A549 (cell line): Measurements from ENCODE around the gene UCP3. TPM values are rescaled to one million over a fixed set of nuclear protein-coding genes. Genes with fewer than 3 reads are reported as not detected.

ENCODE experiments used
- ATAC-seq, 2 experiments: fragments of 200-7000 bp in 1 of 2; fragments of >200 bp in 1 of 2; cut with Nextera tagmentation in 1 of 2; cut with Tn5 transposase in 1 of 2; 3 replicates each; pipeline versions ENCODE4 v1.8.0 to v1.9.1; 2018 to 2020; ENCODE audit warnings: mild to moderate bottlenecking in 1 of 2, moderate library complexity in 1 of 2
- CTCF ChIA-PET: fragments of 300-600 bp; sonication (Branson Sonifier 250); formaldehyde crosslinking; extraction: SDS; loops from one replicate; lab custom pipeline; 2021; ENCODE audit warnings: antibody characterized with exemption, inconsistent platforms; lab: Yijun Ruan, JAX
- POLR2A ChIA-PET: fragments of 350-600 bp; formaldehyde crosslinking; extraction: SDS; loops from one replicate; lab custom pipeline; 2021; ENCODE audit warnings: antibody characterized with exemption, inconsistent platforms; lab: Yijun Ruan, JAX
- DNase-seq, 2 experiments: peaks; one replicate each; pipeline versions ENCODE4 v3.0.0 to v3.0.0-alpha.2; 2011 to 2016; ENCODE audit warnings: low read depth in 1 of 2, low spot score in 1 of 2
- FAIRE-seq: peaks from 2 replicates; lab custom pipeline; 2011; peaks lifted over from hg19 to GRCh38; lab: Jason Lieb, UNC
- H3K27ac ChIP-seq, 2 experiments: fragments of >200 bp; sonication (Bioruptor Twin); formaldehyde crosslinking; 3 replicates each; pipeline ENCODE4 v1.5.1; 2016 to 2017
- H3K4me1 ChIP-seq: fragments of >200 bp; sonication (Bioruptor Twin); formaldehyde crosslinking; 3 replicates; pipeline ENCODE4 v1.6.1; 2016
- H3K4me2 ChIP-seq: fragments of >200 bp; sonication (Bioruptor Twin); formaldehyde crosslinking; 3 replicates; pipeline ENCODE4 v1.6.1; 2016
- H3K4me3 ChIP-seq: fragments of >200 bp; sonication (Bioruptor Twin); formaldehyde crosslinking; 3 replicates; pipeline ENCODE4 v1.5.1; 2016
- H3K9me3 ChIP-seq: fragments of >200 bp; sonication (Bioruptor Twin); formaldehyde crosslinking; 3 replicates; pipeline ENCODE4 v1.6.1; 2016
- BHLHE40 ChIP-seq: IDR thresholded peaks from 2 replicates; pipeline ENCODE4 v1.6.1; 2012; ENCODE audit warnings: low read depth, low read length, inconsistent platforms
- CBX2 ChIP-seq: fragments of 200-600 bp; sonication (generic); IDR thresholded peaks from 2 replicates; pipeline ENCODE4 v1.6.1; 2016; ENCODE audit warnings: low read depth, mild to moderate bottlenecking, borderline replicate concordance
- CBX8 ChIP-seq: fragments of 200-600 bp; sonication (generic); IDR thresholded peaks from 2 replicates; pipeline ENCODE4 v1.6.1; 2016
- CEBPB ChIP-seq, 2 experiments: fragments of >200 bp in 1 of 2; sonication (Bioruptor Twin) in 1 of 2; formaldehyde crosslinking in 1 of 2; IDR thresholded peaks; 2 replicates each; pipeline ENCODE4 v1.6.1; 2012 to 2016
- CHD2 ChIP-seq: fragments of 150-350 bp; IDR thresholded peaks from 2 replicates; pipeline ENCODE4 v1.6.1; 2014; ENCODE audit warnings: low read length; ENCODE audit not compliant: partially characterized antibody
- CHD4 ChIP-seq: fragments of 200-600 bp; sonication (generic); IDR thresholded peaks from 2 replicates; pipeline ENCODE4 v1.6.1; 2016; ENCODE audit warnings: antibody characterized with exemption, mild to moderate bottlenecking, borderline replicate concordance
- EHF ChIP-seq: fragments of 250-450 bp; sonication (Bioruptor Pico); IDR thresholded peaks from 2 replicates; pipeline ENCODE4 v1.5.0; 2020; ENCODE audit warnings: mild to moderate bottlenecking
- FOSL2 ChIP-seq, 2 experiments: fragments of 450-650 bp in 1 of 2; fragments of >200 bp in 1 of 2; sonication (Bioruptor Twin) in 1 of 2; formaldehyde crosslinking; IDR thresholded peaks; 2 replicates each; pipeline versions ENCODE4 v1.5.0 to v1.6.1; 2016 to 2020; ENCODE audit warnings: mild to moderate bottlenecking in 1 of 2, moderate library complexity in 1 of 2
- GATA3 ChIP-seq: IDR thresholded peaks from 2 replicates; pipeline ENCODE4 v1.6.1; 2012; ENCODE audit warnings: borderline replicate concordance
- HDAC2 ChIP-seq: fragments of 200-600 bp; sonication (generic); IDR thresholded peaks from 2 replicates; pipeline ENCODE4 v1.6.1; 2016
- MAFK ChIP-seq: fragments of 450-650 bp; IDR thresholded peaks from 2 replicates; pipeline ENCODE4 v1.6.1; 2014; ENCODE audit not compliant: partially characterized antibody
- MAZ ChIP-seq: fragments of 150-350 bp; IDR thresholded peaks from 2 replicates; pipeline ENCODE4 v1.6.1; 2014; ENCODE audit warnings: antibody characterized with exemption, low read depth, low read length, borderline replicate concordance
- NFE2L2 ChIP-seq: fragments of 150-350 bp; conservative IDR thresholded peaks from 2 replicates; pipeline ENCODE4 v1.6.1; 2014; ENCODE audit warnings: low read length
- PHF8 ChIP-seq: fragments of 200-600 bp; sonication (generic); IDR thresholded peaks from 2 replicates; pipeline ENCODE4 v1.6.1; 2016; ENCODE audit warnings: low read depth, mild to moderate bottlenecking, antibody characterized with exemption, moderate library complexity, borderline replicate concordance
- RARB ChIP-seq: fragments of 250-450 bp; sonication (Bioruptor Pico); IDR thresholded peaks from 2 replicates; pipeline ENCODE4 v1.8.0; 2021; ENCODE audit warnings: mild to moderate bottlenecking, moderate library complexity
- RNF2 ChIP-seq: fragments of 200-600 bp; sonication (generic); IDR thresholded peaks from 2 replicates; pipeline ENCODE4 v1.6.1; 2016; ENCODE audit warnings: low read depth, mild to moderate bottlenecking, antibody characterized with exemption, moderate library complexity, borderline replicate concordance
- TFCP2L1 ChIP-seq: fragments of 250-450 bp; sonication (Bioruptor Pico); IDR thresholded peaks from 2 replicates; pipeline ENCODE4 v1.5.0; 2021; ENCODE audit warnings: mild to moderate bottlenecking
- ZC3H11A ChIP-seq: fragments of 450-650 bp; IDR thresholded peaks from 2 replicates; pipeline ENCODE4 v1.6.1; 2014; ENCODE audit warnings: antibody characterized with exemption, mild to moderate bottlenecking
- ZSCAN20 ChIP-seq: fragments of 250-450 bp; sonication (Bioruptor Pico); IDR thresholded peaks from 2 replicates; pipeline ENCODE4 v1.8.0; 2022; ENCODE audit warnings: mild to moderate bottlenecking, moderate library complexity
- WGBS: methylation state at CpG from one replicate; pipeline ENCODE4 v1.1.6; 2017; ENCODE audit errors: missing lambda C conversion rate; 5-methylcytosine and 5-hydroxymethylcytosine counted together
- polyA plus RNA-seq, 4 experiments: library from polyadenylated mRNA; depleted of rRNA in 3 of 4; stranded (reverse); fragments of >200 nt; fragmentation: RNase III in 1 of 4; extraction: RNeasy Plus Mini Kit Qiagen cat#74134 plus additional on column Dnase treatment in 1 of 4; gene quantifications; 2 replicates in 3 of 4; 3 replicates in 1 of 4; pipeline ENCODE4 v1.2.3, GENCODE V29; 2011 to 2017
- TF ChIP-seq, protein P1 (sequence below): fragments of >200 bp; sonication (Bioruptor Twin); formaldehyde crosslinking; IDR thresholded peaks from 2 replicates; pipeline ENCODE4 v1.6.1; 2016
- TF ChIP-seq, protein P2 (sequence below): fragments of >200 bp; sonication (Bioruptor Twin); formaldehyde crosslinking; IDR thresholded peaks from 3 replicates; pipeline ENCODE4 v1.6.1; 2016
- TF ChIP-seq, protein P3 (sequence below): IDR thresholded peaks from 2 replicates; pipeline ENCODE4 v1.6.1; 2012
- TF ChIP-seq, protein P4 (sequence below): fragments of >200 bp; sonication (Bioruptor Twin); formaldehyde crosslinking; IDR thresholded peaks from 3 replicates; pipeline ENCODE4 v1.5.1; 2016

Gene UCP3
- polyA plus RNA-seq, 2 of the 4 experiments (the other 2 are of a cell fraction) = 1.3 to 1.5 TPM

DNA sequence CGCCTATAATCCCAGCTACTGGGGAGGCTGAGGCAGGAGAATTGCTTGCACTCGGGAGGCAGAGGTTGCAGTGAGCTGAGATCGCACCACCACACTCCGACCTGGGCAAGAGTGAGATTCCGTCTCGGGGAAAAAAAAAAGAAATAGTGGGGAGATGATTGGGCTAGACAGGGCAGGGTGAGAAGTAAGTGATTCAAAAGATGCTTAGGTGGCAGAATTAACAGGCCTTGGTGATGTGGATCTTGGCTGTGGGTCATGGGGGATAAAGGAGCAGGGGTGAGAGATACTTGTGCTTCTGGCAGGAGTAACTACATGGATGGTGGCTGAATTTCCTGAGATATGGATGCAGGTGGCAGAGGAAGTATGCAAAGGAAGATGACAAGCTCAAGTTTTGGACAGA is 13.1 kb upstream of the UCP3 start:
- FAIRE-seq = no peak
- Histone ChIP-seq H3K27ac (no peak overlapping the region), H3K9me3 (no peaks in the 10 kb centered on the region), H3K4me3 (no peak overlapping the region), H3K4me1 (peaks cover 20% of the 10 kb centered on the region), H3K4me2 (no peak overlapping the region)
- POLR2A ChIA-PET = no interaction called here
- no peak for ATAC-seq
- TF ChIP-seq RNF2 (no peak), MAFK (peak; percentile 62), ZSCAN20 (CRISPR knock-in tag) (no peak), PHF8 (no peak), EHF (CRISPR knock-in tag) (no peak), BHLHE40 (no peak), TFCP2L1 (CRISPR knock-in tag) (no peak), CHD2 (no peak)
- TF ChIP-seq, protein P1, sequence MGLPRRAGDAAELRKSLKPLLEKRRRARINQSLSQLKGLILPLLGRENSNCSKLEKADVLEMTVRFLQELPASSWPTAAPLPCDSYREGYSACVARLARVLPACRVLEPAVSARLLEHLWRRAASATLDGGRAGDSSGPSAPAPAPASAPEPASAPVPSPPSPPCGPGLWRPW = no peak
- CTCF ChIA-PET = no interaction called here
- DNase-seq = no peak
- 95% methylated on average over 6 of the region's 6 CpGs for WGBS

DNA sequence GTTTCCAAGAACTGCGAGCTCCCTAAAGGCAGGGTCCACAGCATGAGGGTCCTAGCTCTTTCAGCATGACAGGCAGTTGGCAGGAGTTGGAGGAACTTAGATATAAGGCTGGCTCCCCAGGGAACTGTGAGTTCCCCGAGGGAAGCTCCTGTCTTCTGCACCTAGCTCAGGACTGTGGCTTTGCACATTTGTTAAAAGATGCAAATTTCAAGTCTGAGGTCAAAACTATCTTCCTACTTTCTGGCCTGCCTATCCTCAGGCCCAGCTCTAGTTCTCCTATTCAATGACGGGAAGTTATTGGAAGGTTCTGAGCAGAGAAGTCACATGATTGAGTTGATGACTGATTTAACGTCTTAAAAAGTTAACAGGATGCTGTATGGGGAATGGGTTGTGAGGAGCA is 11.7 kb upstream of the UCP3 start:
- POLR2A ChIA-PET = no interaction called here
- no peak for FAIRE-seq
- Histone ChIP-seq H3K4me3 (no peak overlapping the region), H3K27ac (no peak overlapping the region), H3K4me2 (no peak overlapping the region), H3K9me3 (no peaks in the 10 kb centered on the region), H3K4me1 (peaks cover 13% of the 10 kb centered on the region; the same call in 2 of the 3 replicates)
- CTCF ChIA-PET = interaction anchor here (1.0 to 1.5 kb wide), 3 partner anchors 13 to 57 kb away, joined by 3 to 4 read pairs (median 3); no protein-coding TSS in a partner anchor
- no peak for ATAC-seq
- no peak for DNase-seq
- 96% methylated on average over 4 of the region's 4 CpGs for WGBS
- TF ChIP-seq, protein P1 = no peak
- TF ChIP-seq FOSL2 (IDR thresholded peaks at IDR 0.05) (no peak), FOSL2 (CRISPR knock-in tag; IDR thresholded peaks at IDR 0.05) (no peak), CHD2 (no peak), MAZ (no peak), MAFK (no peak), CBX8 (no peak), HDAC2 (no peak), NFE2L2 (no peak), ZSCAN20 (CRISPR knock-in tag) (no peak), GATA3 (no peak), RNF2 (no peak), ZC3H11A (no peak), CBX2 (no peak), CEBPB (IDR thresholded peaks at IDR 0.05) (no peak), RARB (no peak), CHD4 (no peak), PHF8 (no peak)
- TF ChIP-seq, protein P2, sequence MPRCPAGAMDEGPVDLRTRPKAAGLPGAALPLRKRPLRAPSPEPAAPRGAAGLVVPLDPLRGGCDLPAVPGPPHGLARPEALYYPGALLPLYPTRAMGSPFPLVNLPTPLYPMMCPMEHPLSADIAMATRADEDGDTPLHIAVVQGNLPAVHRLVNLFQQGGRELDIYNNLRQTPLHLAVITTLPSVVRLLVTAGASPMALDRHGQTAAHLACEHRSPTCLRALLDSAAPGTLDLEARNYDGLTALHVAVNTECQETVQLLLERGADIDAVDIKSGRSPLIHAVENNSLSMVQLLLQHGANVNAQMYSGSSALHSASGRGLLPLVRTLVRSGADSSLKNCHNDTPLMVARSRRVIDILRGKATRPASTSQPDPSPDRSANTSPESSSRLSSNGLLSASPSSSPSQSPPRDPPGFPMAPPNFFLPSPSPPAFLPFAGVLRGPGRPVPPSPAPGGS = no peak
- TF ChIP-seq, protein P3, sequence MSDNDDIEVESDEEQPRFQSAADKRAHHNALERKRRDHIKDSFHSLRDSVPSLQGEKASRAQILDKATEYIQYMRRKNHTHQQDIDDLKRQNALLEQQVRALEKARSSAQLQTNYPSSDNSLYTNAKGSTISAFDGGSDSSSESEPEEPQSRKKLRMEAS = no peak
- TF ChIP-seq, protein P4, sequence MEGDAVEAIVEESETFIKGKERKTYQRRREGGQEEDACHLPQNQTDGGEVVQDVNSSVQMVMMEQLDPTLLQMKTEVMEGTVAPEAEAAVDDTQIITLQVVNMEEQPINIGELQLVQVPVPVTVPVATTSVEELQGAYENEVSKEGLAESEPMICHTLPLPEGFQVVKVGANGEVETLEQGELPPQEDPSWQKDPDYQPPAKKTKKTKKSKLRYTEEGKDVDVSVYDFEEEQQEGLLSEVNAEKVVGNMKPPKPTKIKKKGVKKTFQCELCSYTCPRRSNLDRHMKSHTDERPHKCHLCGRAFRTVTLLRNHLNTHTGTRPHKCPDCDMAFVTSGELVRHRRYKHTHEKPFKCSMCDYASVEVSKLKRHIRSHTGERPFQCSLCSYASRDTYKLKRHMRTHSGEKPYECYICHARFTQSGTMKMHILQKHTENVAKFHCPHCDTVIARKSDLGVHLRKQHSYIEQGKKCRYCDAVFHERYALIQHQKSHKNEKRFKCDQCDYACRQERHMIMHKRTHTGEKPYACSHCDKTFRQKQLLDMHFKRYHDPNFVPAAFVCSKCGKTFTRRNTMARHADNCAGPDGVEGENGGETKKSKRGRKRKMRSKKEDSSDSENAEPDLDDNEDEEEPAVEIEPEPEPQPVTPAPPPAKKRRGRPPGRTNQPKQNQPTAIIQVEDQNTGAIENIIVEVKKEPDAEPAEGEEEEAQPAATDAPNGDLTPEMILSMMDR = no peak
